ENCODE results near the gene EGFR.

Gene EGFR

DNA sequence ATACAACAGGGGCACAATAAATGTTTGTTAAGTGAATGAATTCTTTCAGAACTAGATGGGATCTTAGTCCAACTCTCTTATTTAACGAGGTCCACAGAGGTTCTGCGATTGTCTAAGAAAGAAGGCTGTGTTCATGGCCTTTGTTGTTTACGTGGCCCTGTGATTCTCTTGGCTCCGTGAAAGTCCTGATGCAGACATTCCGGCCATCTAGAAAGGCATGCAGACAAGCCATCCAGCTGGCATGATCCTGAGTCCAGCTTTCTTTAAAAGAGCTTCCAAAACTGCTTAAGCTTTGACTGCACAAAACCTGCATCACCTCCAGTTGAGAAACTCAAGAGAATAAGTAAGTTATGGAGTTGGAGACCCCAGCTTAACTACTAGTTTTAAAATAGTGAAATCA, 26.0 kb downstream of the EGFR start:
- H3K36me3 ChIP-seq (ENCODE audit: control insufficient read depth in 1 of 2, insufficient read depth in 2 of 2, low read length in 2 of 2) = no peaks in the 10 kb centered on the region
- H3K27ac ChIP-seq (ENCODE audit: low read length) = no peak overlapping the region
- no peaks in the 10 kb centered on the region for H3K27me3 ChIP-seq (ENCODE audit: low read depth, low read length)
- H3K9me3 ChIP-seq (ENCODE audit: control insufficient read depth in 1 of 2, low read length in 2 of 2) = no peaks in the 10 kb centered on the region
- no peak overlapping the region for H3K4me3 ChIP-seq (ENCODE audit: low read depth in 1 of 2, low read length in 2 of 2)
- peaks cover 5 to 15% of the 10 kb centered on the region in 2 donors for H3K4me1 ChIP-seq (ENCODE audit: control insufficient read depth in 1 of 2, insufficient read depth in 2 of 2, low read length in 2 of 2)

DNA sequence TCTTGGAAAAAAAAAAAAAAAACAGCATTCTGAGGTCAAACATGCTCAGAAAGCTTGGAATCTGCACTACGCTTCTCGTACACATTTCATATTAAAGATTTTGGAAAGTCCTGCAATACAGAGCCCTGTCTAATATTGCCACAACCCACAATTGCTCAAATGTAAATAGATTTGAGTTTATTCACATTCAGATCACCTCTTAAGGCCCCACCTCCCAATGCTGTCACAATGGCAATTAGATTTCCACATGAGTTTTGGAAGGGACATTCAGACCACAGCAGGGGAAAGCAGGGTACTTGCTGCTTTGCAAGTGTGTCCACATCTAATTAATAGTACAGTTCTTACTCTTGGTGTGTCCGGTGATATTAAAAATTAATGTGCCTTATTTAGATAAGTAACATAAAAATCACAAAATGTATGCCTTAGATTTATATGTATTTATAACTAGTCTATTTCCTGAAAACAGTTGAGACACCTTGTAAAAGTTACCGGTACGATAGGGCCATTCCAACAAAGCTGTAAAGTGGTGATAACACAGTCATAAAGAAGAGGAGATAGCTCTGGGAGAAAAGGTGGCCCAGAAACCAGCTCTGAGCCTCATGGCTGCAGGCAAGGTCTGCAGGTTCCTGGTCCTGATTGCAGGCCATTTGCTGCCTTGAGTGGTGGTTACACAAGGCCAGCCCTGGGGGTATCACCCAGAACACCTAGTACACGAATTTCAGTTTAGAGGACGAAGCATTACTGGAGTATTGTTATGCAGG, 27.9 kb downstream of the EGFR start:
- H3K27ac ChIP-seq (ENCODE audit: low read length) = no peak overlapping the region
- peaks cover 5 to 19% of the 10 kb centered on the region in 2 donors for H3K4me1 ChIP-seq (ENCODE audit: control insufficient read depth in 1 of 2, insufficient read depth in 2 of 2, low read length in 2 of 2)
- H3K27me3 ChIP-seq (ENCODE audit: low read depth, low read length) = no peaks in the 10 kb centered on the region

GRCh38 chr7:55048221-55048859, 29.5 kb downstream of the EGFR start:
- Histone ChIP-seq H3K4me1 (ENCODE audit: control insufficient read depth in 1 of 2, insufficient read depth in 2 of 2, low read length in 2 of 2) (peaks cover 5 to 19% of the 10 kb centered on the region in 2 donors), H3K36me3 (ENCODE audit: control insufficient read depth in 1 of 2, insufficient read depth in 2 of 2, low read length in 2 of 2) (no peaks in the 10 kb centered on the region), H3K4me3 (ENCODE audit: low read depth in 1 of 2, low read length in 2 of 2) (no peak overlapping the region), H3K9me3 (ENCODE audit: control insufficient read depth in 1 of 2, low read length in 2 of 2) (no peaks in the 10 kb centered on the region), H3K27ac (ENCODE audit: low read length) (no peak overlapping the region), H3K27me3 (ENCODE audit: low read depth, low read length) (no peaks in the 10 kb centered on the region)

More for the DNA sequence above, 27.9 kb downstream of the EGFR start:
- Histone ChIP-seq H3K36me3 (ENCODE audit: control insufficient read depth in 1 of 2, insufficient read depth in 2 of 2, low read length in 2 of 2) (no peaks in the 10 kb centered on the region), H3K9me3 (ENCODE audit: control insufficient read depth in 1 of 2, low read length in 2 of 2) (no peaks in the 10 kb centered on the region), H3K4me3 (ENCODE audit: low read depth in 1 of 2, low read length in 2 of 2) (no peak overlapping the region)

GRCh38 chr7:55050281-55050680, 31.5 kb downstream of the EGFR start:
- H3K36me3 ChIP-seq (ENCODE audit: control insufficient read depth in 1 of 2, insufficient read depth in 2 of 2, low read length in 2 of 2) = no peaks in the 10 kb centered on the region
- peaks cover 5 to 23% of the 10 kb centered on the region in 2 donors for H3K4me1 ChIP-seq (ENCODE audit: control insufficient read depth in 1 of 2, insufficient read depth in 2 of 2, low read length in 2 of 2)
- no peaks in the 10 kb centered on the region for H3K9me3 ChIP-seq (ENCODE audit: control insufficient read depth in 1 of 2, low read length in 2 of 2)
- no peaks in the 10 kb centered on the region for H3K27me3 ChIP-seq (ENCODE audit: low read depth, low read length)
- no peak overlapping the region for H3K4me3 ChIP-seq (ENCODE audit: low read depth in 1 of 2, low read length in 2 of 2)
- no peak overlapping the region for H3K27ac ChIP-seq (ENCODE audit: low read length)

DNA sequence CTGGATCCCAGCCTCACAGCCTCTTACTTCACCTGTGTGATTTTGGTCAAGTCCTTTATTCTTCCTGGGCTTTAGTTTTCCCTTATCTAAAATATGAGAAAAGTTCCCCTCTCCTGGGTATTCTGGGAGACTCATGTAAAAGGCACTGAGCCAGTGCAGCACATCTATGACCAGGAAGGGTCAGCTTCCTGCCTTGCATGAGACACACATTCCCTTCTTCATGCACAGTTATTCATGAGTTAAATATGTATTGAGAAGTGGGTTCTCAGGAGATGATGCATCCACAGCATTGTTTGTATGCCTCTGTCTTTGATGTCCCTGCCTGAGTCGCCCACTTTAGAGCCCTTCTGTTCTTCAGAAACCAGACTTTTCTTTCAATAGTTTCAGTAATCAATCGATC, 33.3 kb downstream of the EGFR start:
- Histone ChIP-seq H3K9me3 (ENCODE audit: control insufficient read depth in 1 of 2, low read length in 2 of 2) (no peaks in the 10 kb centered on the region), H3K4me1 (ENCODE audit: control insufficient read depth in 1 of 2, insufficient read depth in 2 of 2, low read length in 2 of 2) (peaks cover 5 to 23% of the 10 kb centered on the region in 2 donors), H3K4me3 (ENCODE audit: low read depth in 1 of 2, low read length in 2 of 2) (no peak overlapping the region), H3K27me3 (ENCODE audit: low read depth, low read length) (no peaks in the 10 kb centered on the region), H3K27ac (ENCODE audit: low read length) (no peak overlapping the region), H3K36me3 (ENCODE audit: control insufficient read depth in 1 of 2, insufficient read depth in 2 of 2, low read length in 2 of 2) (no peaks in the 10 kb centered on the region)

DNA sequence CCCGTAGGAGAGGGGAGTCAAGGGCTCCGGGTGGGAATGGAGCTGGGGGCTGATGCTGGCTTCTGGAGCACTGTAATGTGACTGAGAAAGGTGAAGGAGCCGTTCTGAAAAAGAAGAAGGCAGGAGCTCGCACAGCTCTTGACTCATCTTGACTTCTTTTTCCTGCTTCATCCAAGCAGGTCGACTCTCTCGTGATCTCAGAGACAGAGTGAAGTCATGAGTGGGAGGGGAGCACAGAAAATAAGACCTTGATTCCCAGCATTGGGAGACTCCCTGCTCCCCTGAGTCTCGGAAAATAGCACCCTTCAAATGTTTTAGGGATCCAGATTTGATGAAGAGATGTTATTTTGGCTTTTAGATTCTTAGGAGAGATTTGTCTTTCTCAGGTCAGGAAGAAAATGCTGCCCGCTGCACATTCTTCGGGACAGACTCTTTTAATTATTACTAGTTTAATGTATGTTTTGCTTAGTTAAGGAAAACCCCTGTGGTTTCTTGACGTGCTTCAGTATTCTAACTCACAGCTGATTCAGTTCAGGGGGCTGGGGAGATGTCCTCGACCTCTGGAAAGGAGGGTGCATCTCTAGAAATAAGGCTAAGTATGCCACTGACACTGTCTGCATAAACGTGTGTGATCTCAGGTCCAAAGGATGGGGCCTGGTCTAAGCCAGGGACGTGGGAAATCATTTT, 34.1 kb downstream of the EGFR start:
- H3K36me3 ChIP-seq (ENCODE audit: control insufficient read depth in 1 of 2, insufficient read depth in 2 of 2, low read length in 2 of 2) = no peaks in the 10 kb centered on the region
- H3K27me3 ChIP-seq (ENCODE audit: low read depth, low read length) = no peaks in the 10 kb centered on the region
- peaks cover 5 to 23% of the 10 kb centered on the region in 2 donors for H3K4me1 ChIP-seq (ENCODE audit: control insufficient read depth in 1 of 2, insufficient read depth in 2 of 2, low read length in 2 of 2)
- H3K27ac ChIP-seq (ENCODE audit: low read length) = no peak overlapping the region
- H3K9me3 ChIP-seq (ENCODE audit: control insufficient read depth in 1 of 2, low read length in 2 of 2) = no peaks in the 10 kb centered on the region
- no peak overlapping the region for H3K4me3 ChIP-seq (ENCODE audit: low read depth in 1 of 2, low read length in 2 of 2)

GRCh38 chr7:55053651-55054571, 35.1 kb downstream of the EGFR start:
- no peaks in the 10 kb centered on the region for H3K9me3 ChIP-seq (ENCODE audit: control insufficient read depth in 1 of 2, low read length in 2 of 2)
- peaks cover 0 to 20% of the 10 kb centered on the region in 2 donors for H3K4me1 ChIP-seq (ENCODE audit: control insufficient read depth in 1 of 2, insufficient read depth in 2 of 2, low read length in 2 of 2)
- H3K27ac ChIP-seq (ENCODE audit: low read length) = peak overlapping the region; percentile 54
- no peak overlapping the region for H3K4me3 ChIP-seq (ENCODE audit: low read depth in 1 of 2, low read length in 2 of 2)
- no peaks in the 10 kb centered on the region for H3K36me3 ChIP-seq (ENCODE audit: control insufficient read depth in 1 of 2, insufficient read depth in 2 of 2, low read length in 2 of 2)
- H3K27me3 ChIP-seq (ENCODE audit: low read depth, low read length) = no peaks in the 10 kb centered on the region

DNA sequence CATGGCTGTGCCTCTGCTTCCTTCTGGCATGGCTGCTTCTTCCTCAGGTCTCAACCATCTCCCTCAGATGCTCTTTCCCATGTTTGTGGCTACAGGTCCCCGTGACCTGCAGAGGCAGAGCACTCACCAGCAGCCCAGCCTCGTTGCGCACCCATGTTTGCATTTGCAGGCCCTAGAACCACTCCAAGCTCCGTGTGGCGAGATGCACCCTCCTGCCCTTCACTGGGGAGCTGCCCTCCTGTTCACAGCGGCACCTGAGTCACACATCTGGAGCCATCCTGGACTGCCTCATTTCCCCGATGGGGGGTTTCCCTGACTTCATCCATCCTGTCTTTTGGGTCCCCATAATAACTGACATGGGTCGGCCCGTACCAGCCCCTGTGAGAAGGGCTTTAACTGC, 35.9 kb downstream of the EGFR start:
- Histone ChIP-seq H3K9me3 (ENCODE audit: control insufficient read depth in 1 of 2, low read length in 2 of 2) (no peaks in the 10 kb centered on the region), H3K36me3 (ENCODE audit: control insufficient read depth in 1 of 2, insufficient read depth in 2 of 2, low read length in 2 of 2) (no peaks in the 10 kb centered on the region), H3K4me1 (ENCODE audit: control insufficient read depth in 1 of 2, insufficient read depth in 2 of 2, low read length in 2 of 2) (peaks cover 0 to 20% of the 10 kb centered on the region in 2 donors), H3K4me3 (ENCODE audit: low read depth in 1 of 2, low read length in 2 of 2) (no peak overlapping the region), H3K27ac (ENCODE audit: low read length) (peak overlapping the region; percentile 54), H3K27me3 (ENCODE audit: low read depth, low read length) (no peaks in the 10 kb centered on the region)

DNA sequence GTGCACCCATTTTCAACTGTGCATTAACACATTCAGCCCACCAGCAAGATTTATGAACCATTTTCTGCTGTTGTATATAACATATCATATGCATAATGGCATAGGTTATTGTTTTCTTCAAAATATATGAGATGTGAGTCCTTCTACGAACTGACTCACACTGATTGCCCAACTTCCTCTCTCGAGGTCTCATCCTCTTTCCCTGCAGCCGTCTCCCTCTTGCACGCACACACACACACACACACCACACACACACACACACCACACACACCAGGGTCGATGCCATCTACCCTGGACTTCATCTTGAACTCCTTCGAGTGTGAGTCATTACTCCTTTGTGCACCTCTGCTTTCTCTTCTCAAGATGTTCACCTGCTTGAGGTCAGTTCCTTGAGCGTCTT, 36.7 kb downstream of the EGFR start:
- Histone ChIP-seq H3K9me3 (ENCODE audit: control insufficient read depth in 1 of 2, low read length in 2 of 2) (no peaks in the 10 kb centered on the region), H3K27me3 (ENCODE audit: low read depth, low read length) (no peaks in the 10 kb centered on the region), H3K4me3 (ENCODE audit: low read depth in 1 of 2, low read length in 2 of 2) (no peak overlapping the region), H3K27ac (ENCODE audit: low read length) (no peak overlapping the region), H3K4me1 (ENCODE audit: control insufficient read depth in 1 of 2, insufficient read depth in 2 of 2, low read length in 2 of 2) (peaks cover 0 to 17% of the 10 kb centered on the region in 2 donors), H3K36me3 (ENCODE audit: control insufficient read depth in 1 of 2, insufficient read depth in 2 of 2, low read length in 2 of 2) (no peaks in the 10 kb centered on the region)

DNA sequence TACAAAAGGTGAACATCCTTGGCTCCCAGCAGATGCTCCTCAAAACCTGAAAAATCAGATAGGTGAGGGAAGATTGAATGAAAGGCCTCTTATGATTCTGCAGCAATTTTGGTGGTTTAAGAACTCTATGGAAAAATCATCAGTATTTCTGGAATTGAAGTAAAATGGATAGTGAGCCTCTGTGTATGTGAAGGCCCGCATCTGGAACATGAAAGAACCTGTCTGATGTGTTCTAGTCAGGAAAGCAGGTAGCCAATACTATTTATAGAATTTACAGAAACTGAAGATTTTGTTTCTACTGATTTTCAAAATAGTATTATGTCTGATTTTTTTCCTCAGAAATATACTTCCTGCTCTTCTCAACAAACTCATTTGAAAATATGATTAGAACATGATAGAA, 37.3 kb downstream of the EGFR start:
- Histone ChIP-seq H3K9me3 (ENCODE audit: control insufficient read depth in 1 of 2, low read length in 2 of 2) (no peaks in the 10 kb centered on the region), H3K4me1 (ENCODE audit: control insufficient read depth in 1 of 2, insufficient read depth in 2 of 2, low read length in 2 of 2) (peaks cover 0 to 17% of the 10 kb centered on the region in 2 donors), H3K27ac (ENCODE audit: low read length) (no peak overlapping the region), H3K27me3 (ENCODE audit: low read depth, low read length) (no peaks in the 10 kb centered on the region), H3K36me3 (ENCODE audit: control insufficient read depth in 1 of 2, insufficient read depth in 2 of 2, low read length in 2 of 2) (no peaks in the 10 kb centered on the region), H3K4me3 (ENCODE audit: low read depth in 1 of 2, low read length in 2 of 2) (no peak overlapping the region)
